Naive thymus-derived CD4-positive, alpha-beta T cell (primary cell): Measurements from ENCODE around the gene PBX1. TPM values are rescaled to one million over a fixed set of nuclear protein-coding genes. Genes with fewer than 3 reads are reported as not detected.

ENCODE experiments used
- ATAC-seq: fragments of 150-1000 bp; cut with Tn5 transposase; 2 replicates; pipeline ENCODE4 v1.10.0; 2021; ENCODE audit warnings: mild to moderate bottlenecking, moderate library complexity
- CTCF ChIA-PET: fragments of 350-600 bp; sonication (Branson Sonifier 250); formaldehyde crosslinking; loops from one replicate; lab custom pipeline; 2021; ENCODE audit warnings: antibody characterized with exemption; lab: Charles Lee
- POLR2A ChIA-PET: fragments of 350-600 bp; sonication (Branson Sonifier 250); formaldehyde crosslinking; loops from one replicate; lab custom pipeline; 2021; ENCODE audit warnings: antibody characterized with exemption, inconsistent platforms; lab: Charles Lee
- DNase-seq, 9 donors: peaks; one replicate each; pipeline versions ENCODE4 v3.0.0 to v3.0.0-alpha.2; 2020 to 2022; ENCODE audit warnings: mixed read lengths in 1 of 9
- H3K27ac ChIP-seq: one replicate; pipeline ENCODE4 v1.7.0; 2013; ENCODE audit warnings: mild to moderate bottlenecking, low read depth, low read length, moderate library complexity
- H3K27me3 ChIP-seq, 2 donors: one replicate each; pipeline ENCODE4 v1.7.0; 2013; ENCODE audit warnings: low read length in 2 of 2, mild to moderate bottlenecking in 2 of 2, moderate library complexity in 2 of 2; ENCODE audit not compliant: control insufficient read depth in 2 of 2, insufficient read depth in 2 of 2
- H3K36me3 ChIP-seq, 3 experiments: 1 replicate in 2 of 3; 2 replicates in 1 of 3; pipeline ENCODE4 v1.7.0; 2013; ENCODE audit warnings: low read length in 3 of 3, mild to moderate bottlenecking in 3 of 3, moderate library complexity in 1 of 3; ENCODE audit not compliant: insufficient read depth in 3 of 3, control insufficient read depth in 2 of 3
- H3K4me1 ChIP-seq, 2 donors: one replicate each; pipeline ENCODE4 v1.7.0; 2013; ENCODE audit warnings: low read length in 2 of 2, mild to moderate bottlenecking in 2 of 2, moderate library complexity in 1 of 2; ENCODE audit not compliant: control insufficient read depth in 2 of 2, insufficient read depth in 2 of 2
- H3K4me3 ChIP-seq: 2 replicates; pipeline ENCODE4 v1.7.0; 2013; ENCODE audit warnings: mild to moderate bottlenecking, low read length
- H3K9me3 ChIP-seq, 3 experiments: 1 replicate in 2 of 3; 2 replicates in 1 of 3; pipeline ENCODE4 v1.7.0; 2013; ENCODE audit warnings: low read length in 3 of 3; ENCODE audit not compliant: control insufficient read depth in 2 of 3
- H3K27ac Mint-ChIP-seq, 9 donors: one replicate each; pipeline ENCODE4 v1.8.0; 2020 to 2022; ENCODE audit warnings: mixed read lengths in 9 of 9, mild to moderate bottlenecking in 8 of 9, moderate library complexity in 5 of 9, inconsistent platforms in 2 of 9
- H3K27me3 Mint-ChIP-seq, 5 donors: one replicate each; pipeline ENCODE4 v1.8.0; 2021 to 2022; ENCODE audit warnings: mixed read lengths in 5 of 5, mild to moderate bottlenecking in 1 of 5
- H3K36me3 Mint-ChIP-seq, 5 donors: one replicate each; pipeline ENCODE4 v1.8.0; 2020 to 2022; ENCODE audit warnings: mixed read lengths in 5 of 5, mild to moderate bottlenecking in 3 of 5, inconsistent platforms in 1 of 5
- H3K4me1 Mint-ChIP-seq, 7 donors: one replicate each; pipeline ENCODE4 v1.8.0; 2020 to 2022; ENCODE audit warnings: mixed read lengths in 7 of 7, mild to moderate bottlenecking in 3 of 7, inconsistent platforms in 1 of 7
- H3K4me3 Mint-ChIP-seq, 10 donors: one replicate each; pipeline ENCODE4 v1.8.0; 2020 to 2022; ENCODE audit warnings: mild to moderate bottlenecking in 10 of 10, mixed read lengths in 10 of 10, moderate library complexity in 6 of 10, inconsistent platforms in 2 of 10
- H3K9me3 Mint-ChIP-seq, 11 donors: one replicate each; pipeline ENCODE4 v1.8.0; 2020 to 2022; ENCODE audit warnings: mixed read lengths in 11 of 11, mild to moderate bottlenecking in 4 of 11, inconsistent platforms in 1 of 11, moderate library complexity in 1 of 11
- intact Hi-C, 2 donors: fragments of 100-400 bp; cut with micrococcal nuclease; formaldehyde crosslinking; loops; one replicate each; pipeline ENCODE4 v1.15.1; 2023
- polyA plus RNA-seq, 2 donors: library from polyadenylated mRNA; unstranded; fragments of 300-500 nt; fragmentation: Illumina TruSeq; gene quantifications; one replicate each; pipeline ENCODE4 v1.2.3, GENCODE V29; 2021
- total RNA-seq, 6 experiments: library from RNA in 5 of 6; stranded (reverse) in 5 of 6; gene quantifications; 1 replicate in 5 of 6; 2 replicates in 1 of 6; pipeline ENCODE4 v1.2.3 and lab custom pipeline; 2021 to 2026

PBX1 gene
- total and polyA plus RNA-seq, 7 experiments from 2014 or later: 0.02 to 2.9 (median 1.7) TPM; not detected in 1

GRCh38 chr1:164569866-164570265 lies 10.9 kb downstream of the PBX1 start:
- intact Hi-C loops: no loop called here

GRCh38 chr1:164571333-164571732 lies 12.3 kb downstream of the PBX1 start:
- ChIA-PET CTCF (no interaction called here), POLR2A (no interaction called here)
- no peak overlapping the region for H3K4me3 Mint-ChIP-seq
- no peaks in the 10 kb centered on the region for H3K36me3 ChIP-seq
- ATAC-seq (no peak), DNase-seq (no peak)
- no peak overlapping the region for H3K27ac Mint-ChIP-seq
- no peaks in the 10 kb centered on the region for H3K9me3 ChIP-seq
- no peaks in the 10 kb centered on the region for H3K36me3 Mint-ChIP-seq
- H3K4me1 ChIP-seq: no peaks in the 10 kb centered on the region
- peaks cover 0 to 7% (median 2%) of the 10 kb centered on the region in 11 donors for H3K9me3 Mint-ChIP-seq
- no peaks in the 10 kb centered on the region for H3K4me1 Mint-ChIP-seq
- no peaks in the 10 kb centered on the region for H3K27me3 ChIP-seq
- intact Hi-C loops: no loop called here
- no peak overlapping the region for H3K27ac ChIP-seq
- H3K4me3 ChIP-seq: no peak overlapping the region
- H3K27me3 Mint-ChIP-seq: peaks cover 0 to 7% (median 0%) of the 10 kb centered on the region in 5 donors

More at GRCh38 chr1:164569866-164570265, 10.9 kb downstream of the PBX1 start:
- POLR2A ChIA-PET: no interaction called here
- ATAC-seq (no peak), DNase-seq (no peak)
- Histone ChIP-seq H3K4me1 (no peaks in the 10 kb centered on the region), H3K36me3 (no peaks in the 10 kb centered on the region), H3K4me3 (no peak overlapping the region), H3K27ac (no peak overlapping the region), H3K27me3 (no peaks in the 10 kb centered on the region), H3K9me3 (no peaks in the 10 kb centered on the region)
- no peaks in the 10 kb centered on the region for H3K36me3 Mint-ChIP-seq
- CTCF ChIA-PET: no interaction called here
- no peak overlapping the region for H3K4me3 Mint-ChIP-seq
- H3K27me3 Mint-ChIP-seq: peaks cover 0 to 7% (median 2%) of the 10 kb centered on the region in 5 donors
- peaks cover 0 to 5% (median 0%) of the 10 kb centered on the region in 11 donors for H3K9me3 Mint-ChIP-seq
- H3K4me1 Mint-ChIP-seq: no peaks in the 10 kb centered on the region
- H3K27ac Mint-ChIP-seq: no peak overlapping the region

- no peak for ATAC-seq
- Mint-ChIP-seq H3K36me3 (no peaks in the 10 kb centered on the region), H3K27ac (no peak overlapping the region), H3K4me1 (no peaks in the 10 kb centered on the region), H3K4me3 (no peak overlapping the region), H3K27me3 (peaks cover 0 to 7% (median 0%) of the 10 kb centered on the region in 5 donors), H3K9me3 (peaks cover 0 to 7% (median 0%) of the 10 kb centered on the region in 11 donors)
- H3K9me3 ChIP-seq: no peaks in the 10 kb centered on the region
- no peak overlapping the region for H3K4me3 ChIP-seq
- intact Hi-C loops: no loop called here
- no peaks in the 10 kb centered on the region for H3K36me3 ChIP-seq
- no peak for DNase-seq
- POLR2A ChIA-PET: no interaction called here
- H3K4me1 ChIP-seq: no peaks in the 10 kb centered on the region
- H3K27ac ChIP-seq: no peak overlapping the region
- CTCF ChIA-PET: no interaction called here
- H3K27me3 ChIP-seq: no peaks in the 10 kb centered on the region
These were observed 16.4 kb downstream of the PBX1 start for GRCh38 chr1:164575356-164575886.

DNA sequence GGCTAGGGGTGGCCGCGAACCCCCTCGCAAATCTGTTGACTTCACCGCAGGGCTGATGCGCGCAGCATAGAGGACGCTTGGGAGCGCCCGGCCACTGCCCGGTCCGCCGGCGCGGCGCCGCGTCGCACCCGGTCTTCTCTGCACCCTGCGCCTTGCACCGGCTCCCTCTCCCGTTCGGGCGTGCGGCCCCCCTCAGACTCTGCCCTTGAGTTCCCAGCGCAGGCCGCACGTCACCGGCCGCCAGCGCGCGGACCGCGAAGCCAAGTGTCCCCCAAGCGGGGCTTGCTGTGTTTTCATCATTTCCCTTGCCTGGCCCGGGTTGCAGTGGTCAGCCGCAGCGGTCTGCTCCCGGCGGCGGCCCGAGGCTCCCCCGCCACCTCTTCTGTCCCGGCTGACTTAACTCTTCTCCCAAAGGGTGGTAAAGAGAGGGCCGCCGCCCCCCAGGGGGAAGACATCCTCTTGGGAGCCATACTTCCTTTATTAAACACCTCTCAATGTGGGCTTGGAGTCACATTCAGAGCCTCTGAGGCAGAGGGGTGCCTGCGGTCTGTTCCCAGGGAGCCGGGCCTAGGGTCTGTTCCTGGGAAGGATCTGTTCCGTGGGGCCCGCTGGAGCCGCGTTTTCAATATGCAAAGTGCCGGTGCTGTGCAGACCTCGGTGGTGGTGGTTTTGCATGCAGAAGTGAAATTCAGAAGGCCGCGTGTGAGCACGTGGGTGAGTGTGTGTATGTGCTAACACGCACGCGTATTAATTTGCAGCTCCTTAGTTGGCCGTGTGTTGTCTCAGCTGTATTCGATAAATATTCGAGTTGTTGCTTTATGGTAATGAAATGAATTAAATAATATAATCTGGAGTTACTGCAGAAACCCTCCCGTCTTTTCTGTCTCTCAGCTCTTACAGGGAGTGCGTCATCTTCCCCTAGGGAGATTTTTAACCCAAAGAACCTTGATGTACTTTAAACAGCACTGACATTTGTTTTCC lies 17.6 kb downstream of the PBX1 start:
- no peak overlapping the region for H3K27ac Mint-ChIP-seq
- Histone ChIP-seq H3K27me3 (no peaks in the 10 kb centered on the region), H3K4me1 (no peaks in the 10 kb centered on the region), H3K27ac (no peak overlapping the region), H3K9me3 (no peaks in the 10 kb centered on the region), H3K4me3 (no peak overlapping the region), H3K36me3 (no peaks in the 10 kb centered on the region)
- intact Hi-C loops: no loop called here
- H3K4me3 Mint-ChIP-seq: no peak overlapping the region
- POLR2A ChIA-PET: no interaction called here
- H3K4me1 Mint-ChIP-seq: no peaks in the 10 kb centered on the region
- H3K27me3 Mint-ChIP-seq: peaks cover 0 to 7% (median 0%) of the 10 kb centered on the region in 5 donors
- ATAC-seq (no peak), DNase-seq (no peak)
- H3K36me3 Mint-ChIP-seq: no peaks in the 10 kb centered on the region
- peaks cover 0 to 7% (median 0%) of the 10 kb centered on the region in 11 donors for H3K9me3 Mint-ChIP-seq
- CTCF ChIA-PET: no interaction called here

- ChIA-PET CTCF (no interaction called here), POLR2A (no interaction called here)
- no peak for ATAC-seq
- H3K36me3 Mint-ChIP-seq: no peaks in the 10 kb centered on the region
- no peak overlapping the region for H3K27ac Mint-ChIP-seq
- Histone ChIP-seq H3K27ac (no peak overlapping the region), H3K36me3 (no peaks in the 10 kb centered on the region), H3K9me3 (no peaks in the 10 kb centered on the region), H3K27me3 (no peaks in the 10 kb centered on the region), H3K4me3 (no peak overlapping the region), H3K4me1 (no peaks in the 10 kb centered on the region)
- peaks cover 0 to 7% (median 0%) of the 10 kb centered on the region in 5 donors for H3K27me3 Mint-ChIP-seq
- intact Hi-C loops: no loop called here
- no peaks in the 10 kb centered on the region for H3K4me1 Mint-ChIP-seq
- peaks cover 0 to 7% (median 0%) of the 10 kb centered on the region in 11 donors for H3K9me3 Mint-ChIP-seq
- no peak for DNase-seq
- H3K4me3 Mint-ChIP-seq: no peak overlapping the region
These were observed 18.3 kb downstream of the PBX1 start for GRCh38 chr1:164577291-164577690.

DNA sequence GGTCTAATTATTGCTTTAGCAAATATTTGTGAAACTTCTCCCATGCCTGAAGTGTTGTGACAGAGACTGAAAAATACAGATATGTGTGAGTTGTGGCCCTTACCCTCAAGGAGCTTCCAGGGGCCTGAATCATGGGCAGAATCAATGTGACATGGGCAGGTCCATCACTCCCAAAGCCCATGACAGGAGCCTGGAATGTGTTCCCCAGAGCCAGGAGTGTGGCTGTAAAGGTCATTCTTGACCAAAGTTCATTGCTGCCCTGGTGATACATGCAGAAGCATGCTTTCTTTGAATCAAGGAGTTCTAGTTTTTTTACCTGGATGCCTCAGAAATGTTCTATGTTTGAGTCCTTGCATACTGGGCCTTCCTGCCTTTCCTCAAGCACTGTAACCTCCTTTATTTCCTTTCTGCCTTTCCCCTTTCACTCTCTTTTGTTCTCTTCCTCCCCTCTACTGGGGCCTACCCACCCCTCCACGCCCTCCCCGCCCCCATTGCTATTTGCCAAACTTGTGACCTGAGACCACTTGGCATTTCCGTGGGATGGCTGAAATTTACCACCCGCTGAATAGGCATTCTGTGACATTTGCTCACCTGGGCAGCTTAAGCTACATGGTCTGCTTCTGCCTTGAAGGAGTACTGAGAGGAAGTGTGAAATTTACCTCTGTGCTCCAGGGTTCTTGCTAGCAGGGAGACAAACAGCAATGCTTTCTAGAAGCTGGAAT lies 19.7 kb downstream of the PBX1 start:
- ChIA-PET POLR2A (no interaction called here), CTCF (no interaction called here)
- Mint-ChIP-seq H3K4me1 (no peaks in the 10 kb centered on the region), H3K27me3 (peaks cover 0 to 7% (median 0%) of the 10 kb centered on the region in 5 donors), H3K36me3 (no peaks in the 10 kb centered on the region), H3K9me3 (peaks cover 0 to 7% (median 0%) of the 10 kb centered on the region in 11 donors), H3K27ac (no peak overlapping the region), H3K4me3 (no peak overlapping the region)
- no peaks in the 10 kb centered on the region for H3K36me3 ChIP-seq
- no peak for ATAC-seq
- no peak overlapping the region for H3K27ac ChIP-seq
- no peaks in the 10 kb centered on the region for H3K9me3 ChIP-seq
- H3K27me3 ChIP-seq: no peaks in the 10 kb centered on the region
- no peaks in the 10 kb centered on the region for H3K4me1 ChIP-seq
- H3K4me3 ChIP-seq: no peak overlapping the region
- intact Hi-C loops: no loop called here
- DNase-seq: no peak
